Fibroblast of skin of right biceps (primary cell): ENCODE data around the gene PRADC1.

Experiments
- DNase-seq: peaks from one replicate; pipeline ENCODE4 v3.0.0-alpha.2; 2013

PRADC1 gene

GRCh38 chr2:73258186-73258912 is 25.3 kb upstream of the PRADC1 start:
- no peak for DNase-seq

DNA sequence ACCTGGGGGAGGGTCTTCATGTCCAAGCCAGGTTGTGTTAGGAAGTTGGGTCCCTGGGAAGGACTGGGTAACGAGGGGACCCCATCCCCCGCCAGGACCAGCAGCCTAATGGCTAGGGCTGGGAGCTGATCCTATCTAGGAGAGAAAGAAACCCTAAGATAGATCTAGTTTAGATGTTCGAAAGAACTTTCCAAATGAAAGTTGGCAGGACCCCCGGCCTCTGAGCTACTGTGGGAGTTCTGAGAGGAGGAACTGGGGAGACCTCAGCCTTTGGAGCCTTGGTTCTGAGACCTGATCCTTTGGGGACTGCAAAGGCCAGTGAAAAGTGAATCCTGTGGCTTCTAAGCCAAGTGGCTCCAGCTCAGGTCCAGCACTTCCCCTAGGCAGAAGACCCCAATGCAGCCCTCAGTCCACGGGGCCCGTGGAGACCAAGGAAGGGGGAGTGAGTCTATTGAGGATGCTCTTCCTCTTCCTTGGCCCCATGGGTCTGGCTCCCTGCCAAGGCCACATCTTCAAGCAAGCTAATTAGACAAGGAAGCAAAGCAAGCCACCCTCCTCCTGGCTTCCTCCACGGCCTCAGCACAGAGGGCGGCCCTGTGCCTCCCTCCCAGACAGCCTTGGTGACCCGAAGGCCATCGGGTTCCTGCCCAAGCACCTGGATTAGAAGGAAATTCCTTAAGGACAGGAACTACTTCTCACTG is 24.5 kb upstream of the PRADC1 start:
- DNase-seq = no peak

GRCh38 chr2:73257021-73257420 is 24.0 kb upstream of the PRADC1 start:
- DNase-seq = no peak

- DNase-seq = no peak
These were observed 23.5 kb upstream of the PRADC1 start for GRCh38 chr2:73256618-73256922.

- no peak for DNase-seq
These were observed 23.0 kb upstream of the PRADC1 start for GRCh38 chr2:73255907-73256617.

DNA sequence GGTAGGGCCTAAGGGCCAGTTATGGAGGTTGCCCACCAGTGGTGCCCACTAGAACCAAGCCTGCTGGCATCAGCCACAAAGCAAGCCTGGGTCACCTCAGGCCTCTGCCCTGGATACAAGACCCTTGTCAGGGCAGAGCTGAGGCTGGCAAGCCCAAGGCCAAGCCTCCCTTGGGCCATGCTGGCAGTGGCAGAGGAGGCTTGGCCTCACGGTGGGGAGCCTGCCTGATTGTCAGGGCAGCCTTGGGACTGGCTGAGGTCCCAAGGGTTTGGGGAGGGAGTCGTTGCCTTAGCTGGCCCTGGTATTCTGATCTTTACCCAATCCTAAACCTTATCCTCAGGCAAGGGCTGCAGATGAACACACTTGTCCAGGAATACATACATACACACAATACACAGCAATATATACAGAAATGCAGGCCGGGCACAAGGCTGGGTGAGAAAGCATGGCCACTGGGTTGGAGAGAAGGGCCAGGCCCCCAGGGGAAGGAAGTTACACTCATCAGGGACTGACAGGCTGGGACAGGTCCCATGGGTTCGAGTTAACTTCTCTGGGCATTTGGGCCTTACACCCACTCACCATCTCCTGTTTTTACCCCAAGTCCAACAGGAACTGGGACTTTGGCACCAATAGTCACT is 22.1 kb upstream of the PRADC1 start:
- DNase-seq = no peak

- no peak for DNase-seq
These were observed 21.4 kb upstream of the PRADC1 start for GRCh38 chr2:73254343-73255006.

GRCh38 chr2:73253901-73254300 is 20.9 kb upstream of the PRADC1 start:
- no peak for DNase-seq

DNA sequence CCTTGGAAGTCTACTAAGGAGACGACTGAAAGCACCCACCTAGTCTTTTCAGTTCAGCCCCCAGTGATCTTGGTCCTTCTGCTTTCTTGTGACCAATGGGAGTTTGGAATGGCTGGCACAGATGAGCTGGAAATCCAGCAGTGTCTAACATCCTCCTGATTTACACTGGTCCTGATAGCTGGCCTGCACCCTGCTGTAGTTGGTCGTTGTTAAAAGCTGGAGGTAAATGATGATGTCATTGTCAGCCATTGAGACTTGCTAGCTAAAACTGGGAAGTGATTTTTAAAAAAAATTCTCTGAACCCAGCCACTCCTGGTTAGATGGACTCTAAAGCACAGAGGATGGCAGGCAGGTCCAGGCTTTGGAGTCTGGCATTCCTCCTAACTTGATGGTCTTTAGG is 20.4 kb upstream of the PRADC1 start:
- no peak for DNase-seq

- DNase-seq = no peak
These were observed 19.4 kb upstream of the PRADC1 start for GRCh38 chr2:73252238-73253027.

GRCh38 chr2:73250872-73251846 is 18.1 kb upstream of the PRADC1 start:
- DNase-seq = no peak

DNA sequence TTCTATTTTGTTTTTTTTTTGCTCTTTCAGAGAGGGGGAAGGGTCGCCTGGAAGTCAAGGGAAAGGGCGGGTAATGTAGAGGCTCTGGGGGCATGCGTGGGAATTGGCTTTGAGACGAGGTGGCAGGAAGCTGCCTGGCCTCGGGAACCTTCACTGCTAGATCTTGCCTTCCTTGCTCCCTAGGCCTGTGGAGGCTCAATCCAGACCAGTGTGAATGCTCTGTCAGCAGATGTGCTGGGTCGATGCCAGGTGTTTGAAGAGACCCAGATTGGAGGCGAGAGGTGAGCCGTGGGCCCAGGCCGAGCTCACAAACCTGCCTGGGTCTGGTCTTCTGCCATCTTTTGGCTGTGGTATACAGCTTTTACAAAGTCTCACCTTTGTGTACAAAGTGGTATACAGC is 16.6 kb upstream of the PRADC1 start:
- DNase-seq = no peak

GRCh38 chr2:73246850-73247249 is 13.8 kb upstream of the PRADC1 start:
- no peak for DNase-seq

- no peak for DNase-seq
These were observed 11.5 kb upstream of the PRADC1 start for GRCh38 chr2:73244580-73244979.

GRCh38 chr2:73243884-73244570 is 11.0 kb upstream of the PRADC1 start:
- DNase-seq = no peak

- peak; percentile 35 for DNase-seq
These were observed 6.7 kb upstream of the PRADC1 start for GRCh38 chr2:73239776-73240175.

DNA sequence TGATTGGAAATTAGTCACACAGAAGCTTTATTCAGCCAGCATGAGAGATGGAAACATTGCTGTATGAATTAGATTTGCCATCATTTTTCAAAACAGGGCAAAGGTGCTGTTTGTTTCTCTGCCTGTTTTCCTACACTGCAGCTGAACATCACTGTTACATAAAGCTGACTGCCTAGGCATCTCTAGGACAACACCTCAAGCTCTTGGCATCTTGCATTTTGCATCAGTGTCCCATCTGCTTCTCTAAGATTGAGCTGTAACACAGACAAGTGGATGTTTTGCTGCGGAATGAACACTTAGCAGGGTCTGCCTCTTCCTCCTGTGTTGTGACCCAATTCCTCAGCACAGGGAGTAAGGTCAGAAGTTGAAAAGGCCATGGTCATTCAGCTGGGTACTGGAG is 5.9 kb upstream of the PRADC1 start:
- DNase-seq = no peak

DNA sequence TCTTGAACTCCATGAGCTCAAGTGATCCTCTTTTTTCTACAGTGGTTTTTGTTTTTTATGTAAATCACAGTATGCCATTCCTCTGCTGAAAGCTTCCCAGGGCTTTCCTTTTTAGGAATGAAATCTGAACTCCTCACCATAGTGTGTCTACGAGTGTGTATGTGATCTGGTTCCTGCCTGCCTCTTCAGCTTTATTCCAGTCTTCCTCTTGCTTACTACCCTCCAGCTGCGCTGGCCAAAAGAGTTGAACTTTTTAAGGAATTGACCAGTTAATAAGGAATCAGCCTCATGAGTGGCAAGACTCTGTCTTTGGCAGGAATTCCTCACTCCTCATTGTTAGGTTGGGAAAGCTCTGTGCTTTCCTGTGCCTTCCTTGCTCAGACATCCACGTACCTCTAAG is 5.1 kb upstream of the PRADC1 start:
- no peak for DNase-seq

DNA sequence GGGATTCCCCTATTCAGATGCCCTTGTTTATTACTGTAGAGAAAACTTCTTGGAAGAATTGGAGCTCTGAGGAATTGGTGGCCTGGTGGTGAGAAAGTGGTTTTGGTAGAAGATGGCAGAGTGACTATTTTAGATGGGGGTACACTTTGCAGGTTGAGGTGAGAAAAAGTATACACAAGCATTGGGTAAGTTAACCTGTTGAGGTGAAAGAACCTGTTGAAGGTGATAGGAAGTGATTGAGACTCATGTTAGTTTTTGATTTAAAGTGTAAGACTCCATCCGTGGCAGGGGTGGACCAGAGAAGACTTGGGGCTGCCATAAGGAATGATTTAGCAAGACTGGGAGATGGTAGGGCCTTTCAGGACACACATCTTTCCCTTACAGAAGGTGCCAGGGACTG is 4.1 kb upstream of the PRADC1 start:
- no peak for DNase-seq

GRCh38 chr2:73235315-73236028 is 2.4 kb upstream of the PRADC1 start:
- DNase-seq = no peak
